ENCODE results near the gene SNX8.
A peak's percentile ranks its signal among the peaks of the same experiment; 100 is the strongest.

Gene SNX8

GRCh38 chr7:2205036-2205780 lies 109.0 kb downstream of the SNX8 start:
- DNase-seq, result no peak

GRCh38 chr7:2204446-2204845 lies 109.8 kb downstream of the SNX8 start:
- DNase-seq, result no peak

GRCh38 chr7:2203766-2204300 lies 110.4 kb downstream of the SNX8 start:
- no peak for DNase-seq

GRCh38 chr7:2202901-2203765 lies 111.1 kb downstream of the SNX8 start:
- no peak for DNase-seq

DNA sequence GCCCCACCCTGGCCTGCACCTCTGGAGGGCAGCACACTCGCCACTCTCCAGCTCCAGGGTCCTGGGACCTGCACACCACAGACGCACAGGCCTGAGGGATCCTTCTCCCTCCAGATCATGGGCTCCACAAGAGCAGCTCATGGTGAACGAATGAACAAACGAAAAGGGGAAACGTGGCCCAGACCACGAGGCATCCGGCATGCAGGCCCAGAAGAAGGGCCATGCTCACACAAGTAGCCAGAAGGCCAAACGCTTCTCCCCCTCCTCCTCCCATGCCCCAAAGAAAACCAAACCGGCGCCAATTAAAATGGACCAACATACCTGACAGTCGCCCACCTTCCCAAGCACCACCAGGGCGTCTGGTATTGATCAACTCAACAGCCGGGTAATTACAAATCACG lies 111.9 kb downstream of the SNX8 start:
- peak in 14 of 51 donors; percentile 10 to 37 (median 27) for DNase-seq

Measured in hypothalamus (tissue), 51 donors.